Muscle of leg (tissue), 11 donors: ENCODE data around the gene STEAP3. TPM values are rescaled to one million over a fixed set of nuclear protein-coding genes. Genes with fewer than 3 reads are reported as not detected.

ENCODE experiments used
- DNase-seq: peaks from one replicate; pipeline ENCODE4 v3.0.0; 2013
- H3K27ac ChIP-seq: one replicate; pipeline ENCODE4 v1.5.1; 2013; ENCODE audit warnings: mild to moderate bottlenecking, low read length, control low read depth
- H3K27me3 ChIP-seq: one replicate; pipeline ENCODE4 v1.6.1; 2013; ENCODE audit warnings: low read length; ENCODE audit not compliant: control insufficient read depth, insufficient read depth
- H3K36me3 ChIP-seq: one replicate; pipeline ENCODE4 v1.6.1; 2013; ENCODE audit warnings: low read length; ENCODE audit not compliant: control insufficient read depth, insufficient read depth
- H3K4me1 ChIP-seq: one replicate; pipeline ENCODE4 v1.6.1; 2013; ENCODE audit warnings: low read length; ENCODE audit not compliant: control insufficient read depth, insufficient read depth
- H3K4me3 ChIP-seq: one replicate; pipeline ENCODE4 v1.5.1; 2013; ENCODE audit warnings: low read length, control low read depth
- H3K9me3 ChIP-seq: replicated peaks from 2 replicates; pipeline ENCODE4 v1.6.1; 2013; ENCODE audit warnings: low read depth, low read length; ENCODE audit not compliant: control insufficient read depth
- WGBS: methylation state at CpG from one replicate; pipeline ENCODE4 v1.1.5; 2013; ENCODE audit warnings: missing lambda C conversion rate; ENCODE audit not compliant: insufficient coverage; 5-methylcytosine and 5-hydroxymethylcytosine counted together
- polyA plus RNA-seq, 8 donors: library from polyadenylated mRNA; unstranded; fragments of 120-200 nt; gene quantifications; one replicate each; pipeline versions ENCODE4 v1.2.1 to v1.2.3, GENCODE V29; 2013; ENCODE audit warnings: inconsistent platforms in 1 of 8, low replicate concordance in 1 of 8; ENCODE audit not compliant: insufficient read length in 8 of 8, insufficient read depth in 1 of 8
- total RNA-seq: library from RNA; stranded (reverse); fragments of 120-200 nt; gene quantifications from one replicate; pipeline ENCODE4 v1.2.4, GENCODE V29; 2013

The STEAP3 gene
- total and polyA plus RNA-seq, 9 donors, result 8.0 to 21.0 (median 14.1) TPM

- H3K9me3 ChIP-seq, result no peaks in the 10 kb centered on the region
- H3K4me1 ChIP-seq, result no peaks in the 10 kb centered on the region
- no peak overlapping the region for H3K4me3 ChIP-seq
- WGBS, result 20% methylated on average over 6 of the region's 15 CpGs
- DNase-seq, result peak; percentile 70
- H3K27ac ChIP-seq, result no peak overlapping the region
- no peaks in the 10 kb centered on the region for H3K36me3 ChIP-seq
- H3K27me3 ChIP-seq, result no peaks in the 10 kb centered on the region
Observed at GRCh38 chr2:119290859-119291587, 67.4 kb downstream of the STEAP3 start.

- Histone ChIP-seq H3K27ac (no peak overlapping the region), H3K4me3 (no peak overlapping the region), H3K27me3 (no peaks in the 10 kb centered on the region), H3K9me3 (no peaks in the 10 kb centered on the region), H3K4me1 (no peaks in the 10 kb centered on the region), H3K36me3 (no peaks in the 10 kb centered on the region)
- no peak for DNase-seq
- 40% methylated on average over 1 of the region's 8 CpGs for WGBS
Observed at GRCh38 chr2:119291588-119292167, 68.0 kb downstream of the STEAP3 start.

DNA sequence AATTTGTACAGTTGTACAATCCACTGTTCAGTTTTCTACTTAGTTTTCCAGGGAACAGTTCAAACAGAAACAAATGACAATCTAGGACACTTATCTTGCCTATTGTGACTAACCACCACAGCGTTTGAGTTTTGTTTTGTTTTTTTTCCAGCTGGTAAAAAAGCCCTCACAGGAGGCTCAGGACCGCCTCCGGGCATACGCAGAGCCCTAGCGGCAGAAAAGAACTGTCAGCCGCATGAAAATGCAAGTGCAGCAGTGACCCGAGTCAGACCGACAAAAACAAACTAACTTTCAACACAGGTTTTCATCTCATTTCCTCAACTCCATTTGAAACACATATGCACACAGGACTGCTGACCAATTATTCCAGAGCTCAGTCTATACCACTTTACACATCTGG lies 68.6 kb downstream of the STEAP3 start:
- 66% methylated on average over 4 of the region's 8 CpGs for WGBS
- DNase-seq, result no peak
- Histone ChIP-seq H3K4me1 (no peaks in the 10 kb centered on the region), H3K9me3 (no peaks in the 10 kb centered on the region), H3K4me3 (no peak overlapping the region), H3K27me3 (no peaks in the 10 kb centered on the region), H3K27ac (no peak overlapping the region), H3K36me3 (no peaks in the 10 kb centered on the region)

DNA sequence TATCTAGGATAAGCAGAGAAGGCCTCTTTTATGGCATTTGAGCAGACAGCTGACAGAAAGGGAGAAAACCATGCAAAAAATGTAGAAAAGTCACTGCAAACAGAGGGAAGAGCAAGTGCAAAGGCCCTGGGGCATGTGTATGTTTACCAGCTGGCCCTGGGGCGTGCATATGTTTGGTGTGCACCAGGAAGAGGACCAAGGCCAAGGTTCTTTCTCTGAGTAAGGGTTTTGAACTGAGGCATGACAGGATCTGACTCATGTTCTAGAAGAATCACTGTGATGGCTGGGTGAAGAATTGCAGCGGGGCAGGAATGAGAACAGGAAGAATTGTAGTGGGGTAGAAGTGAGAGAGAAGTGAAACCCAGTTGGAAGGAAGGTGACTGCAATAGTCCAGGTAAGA lies 69.6 kb downstream of the STEAP3 start:
- WGBS, result 75% methylated on average over 2 of the region's 2 CpGs
- H3K4me1 ChIP-seq, result no peaks in the 10 kb centered on the region
- no peaks in the 10 kb centered on the region for H3K9me3 ChIP-seq
- DNase-seq, result no peak
- no peak overlapping the region for H3K27ac ChIP-seq
- H3K4me3 ChIP-seq, result no peak overlapping the region
- H3K27me3 ChIP-seq, result no peaks in the 10 kb centered on the region
- no peaks in the 10 kb centered on the region for H3K36me3 ChIP-seq

GRCh38 chr2:119293900-119294299 lies 70.3 kb downstream of the STEAP3 start:
- H3K27ac ChIP-seq, result no peak overlapping the region
- WGBS, result 66% methylated on average over 7 of the region's 7 CpGs
- no peak for DNase-seq
- no peak overlapping the region for H3K4me3 ChIP-seq
- no peaks in the 10 kb centered on the region for H3K4me1 ChIP-seq
- no peaks in the 10 kb centered on the region for H3K9me3 ChIP-seq
- no peaks in the 10 kb centered on the region for H3K27me3 ChIP-seq
- no peaks in the 10 kb centered on the region for H3K36me3 ChIP-seq

GRCh38 chr2:119294671-119295070 lies 71.0 kb downstream of the STEAP3 start:
- Histone ChIP-seq H3K4me3 (no peak overlapping the region), H3K27me3 (no peaks in the 10 kb centered on the region), H3K9me3 (no peaks in the 10 kb centered on the region), H3K27ac (no peak overlapping the region), H3K4me1 (no peaks in the 10 kb centered on the region), H3K36me3 (no peaks in the 10 kb centered on the region)
- 93% methylated on average over 10 of the region's 14 CpGs for WGBS
- DNase-seq, result no peak

DNA sequence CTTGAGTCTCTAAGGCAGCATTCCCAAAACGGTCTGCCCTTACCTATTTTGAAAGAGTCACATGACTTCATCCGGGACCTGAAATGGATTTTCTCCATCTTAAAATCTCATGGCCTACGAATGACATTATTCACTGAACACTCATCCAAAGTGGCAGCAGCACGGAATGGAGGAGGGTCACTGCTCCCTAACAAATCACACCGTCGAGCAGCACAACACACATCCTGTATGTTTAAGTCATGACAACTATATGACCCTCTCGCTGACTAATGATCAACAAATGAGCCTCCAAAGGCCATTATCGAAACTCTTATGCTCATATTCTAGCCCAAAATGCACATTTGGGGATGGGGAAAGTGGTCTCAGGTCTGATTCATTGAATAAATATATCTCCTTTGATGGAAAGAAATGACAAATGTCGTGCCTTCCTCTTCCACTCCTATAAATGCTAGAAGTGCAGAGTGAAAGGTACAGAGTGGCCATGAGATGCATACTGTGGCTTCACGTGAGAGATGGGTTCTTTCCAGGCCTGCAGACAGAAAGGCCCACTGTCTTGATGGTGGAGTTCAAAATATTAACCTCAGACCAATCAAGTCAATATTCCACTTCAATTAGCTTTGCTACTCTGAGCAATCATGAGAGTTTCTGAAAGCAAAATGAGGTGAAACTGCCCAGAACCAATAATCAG lies 72.2 kb downstream of the STEAP3 start:
- Histone ChIP-seq H3K4me1 (no peaks in the 10 kb centered on the region), H3K4me3 (no peak overlapping the region), H3K27ac (no peak overlapping the region), H3K36me3 (no peaks in the 10 kb centered on the region), H3K9me3 (no peaks in the 10 kb centered on the region), H3K27me3 (no peaks in the 10 kb centered on the region)
- WGBS, result 52% methylated on average over 5 of the region's 10 CpGs
- no peak for DNase-seq

DNA sequence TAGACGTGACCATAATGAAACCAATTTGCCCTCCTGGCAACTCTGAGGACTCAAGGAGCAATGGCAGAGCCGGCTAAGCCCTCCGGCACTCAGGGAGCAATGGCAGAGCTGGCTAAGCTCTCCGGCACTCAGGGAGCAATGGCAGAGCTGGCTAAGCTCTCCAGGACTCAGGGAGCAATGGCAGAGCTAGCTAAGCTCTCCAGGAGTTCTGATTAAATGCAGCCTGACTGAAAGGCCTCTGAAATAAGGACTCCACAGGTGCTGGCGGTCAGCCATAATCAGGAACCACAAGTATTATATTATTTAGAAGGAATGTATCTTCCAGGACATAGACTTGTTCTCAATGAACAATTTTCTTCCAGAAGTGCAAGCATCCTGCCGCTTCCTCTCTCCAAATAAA lies 77.8 kb downstream of the STEAP3 start:
- Histone ChIP-seq H3K36me3 (no peaks in the 10 kb centered on the region), H3K4me3 (no peak overlapping the region), H3K9me3 (no peaks in the 10 kb centered on the region), H3K27me3 (no peaks in the 10 kb centered on the region), H3K4me1 (no peaks in the 10 kb centered on the region), H3K27ac (no peak overlapping the region)
- WGBS, result 87% methylated on average over 4 of the region's 6 CpGs
- DNase-seq, result no peak

GRCh38 chr2:119304847-119305246 lies 81.2 kb downstream of the STEAP3 start:
- Histone ChIP-seq H3K4me1 (no peaks in the 10 kb centered on the region), H3K4me3 (no peak overlapping the region), H3K9me3 (no peaks in the 10 kb centered on the region), H3K27ac (no peak overlapping the region), H3K36me3 (no peaks in the 10 kb centered on the region), H3K27me3 (no peaks in the 10 kb centered on the region)
- WGBS, result no CpG with 5 or more reads among the region's 2 CpGs
- DNase-seq, result no peak

GRCh38 chr2:119305497-119306195 lies 82.0 kb downstream of the STEAP3 start:
- H3K36me3 ChIP-seq, result no peaks in the 10 kb centered on the region
- no peak overlapping the region for H3K4me3 ChIP-seq
- H3K27me3 ChIP-seq, result no peaks in the 10 kb centered on the region
- no peak overlapping the region for H3K27ac ChIP-seq
- no peaks in the 10 kb centered on the region for H3K4me1 ChIP-seq
- DNase-seq, result no peak
- 38% methylated on average over 2 of the region's 12 CpGs for WGBS
- no peaks in the 10 kb centered on the region for H3K9me3 ChIP-seq
